Activated CD4-positive, CD25-positive, alpha-beta regulatory T cell treated with anti-CD3 and anti-CD28 coated beads, Interleukin-2, amount 50 U/mL, for 72 hours (primary cell): ENCODE measurements around the gene SNX30.

Source experiments
- DNase-seq: peaks from one replicate; pipeline ENCODE4 v3.0.0; 2021

SNX30 gene

DNA sequence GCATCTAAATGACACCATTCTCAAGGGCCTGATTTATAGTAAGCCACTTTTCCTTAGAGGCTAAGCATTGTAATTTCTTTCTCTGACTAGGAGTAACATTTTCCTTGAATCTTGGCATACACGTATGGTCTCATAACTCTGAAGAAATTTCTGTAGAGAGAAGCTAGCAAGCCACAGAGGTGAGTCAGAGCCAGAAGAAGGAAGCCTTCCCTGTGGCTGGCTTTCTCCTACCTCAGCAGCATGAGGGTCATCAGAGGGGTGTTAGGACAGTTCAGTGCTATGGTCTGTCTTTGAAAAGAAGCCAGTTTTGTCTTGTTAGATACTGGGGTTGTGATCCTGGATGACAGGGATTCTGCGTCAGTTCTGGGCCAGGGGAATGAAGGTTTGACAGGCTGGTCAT is 3.2 kb downstream of the SNX30 start:
- DNase-seq, result no peak

DNA sequence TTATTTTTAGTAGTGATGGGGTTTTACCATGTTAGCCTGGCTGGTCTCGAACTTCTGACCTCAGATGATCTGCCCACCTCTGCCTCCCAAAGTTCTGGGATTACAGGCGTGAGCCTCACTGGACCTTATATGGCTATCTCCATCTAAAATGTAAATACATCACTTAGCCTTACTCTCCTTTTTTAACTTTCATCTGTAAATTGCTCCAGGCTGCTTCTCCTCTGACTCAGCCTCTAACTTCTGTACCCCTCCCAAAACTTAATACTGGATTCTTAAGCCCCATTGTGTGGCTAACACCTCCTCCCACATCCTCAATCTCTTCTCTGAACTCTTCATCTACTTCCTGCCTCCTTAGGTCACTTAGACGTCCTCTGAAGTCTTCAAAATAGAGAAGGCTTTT is 4.0 kb downstream of the SNX30 start:
- no peak for DNase-seq

DNA sequence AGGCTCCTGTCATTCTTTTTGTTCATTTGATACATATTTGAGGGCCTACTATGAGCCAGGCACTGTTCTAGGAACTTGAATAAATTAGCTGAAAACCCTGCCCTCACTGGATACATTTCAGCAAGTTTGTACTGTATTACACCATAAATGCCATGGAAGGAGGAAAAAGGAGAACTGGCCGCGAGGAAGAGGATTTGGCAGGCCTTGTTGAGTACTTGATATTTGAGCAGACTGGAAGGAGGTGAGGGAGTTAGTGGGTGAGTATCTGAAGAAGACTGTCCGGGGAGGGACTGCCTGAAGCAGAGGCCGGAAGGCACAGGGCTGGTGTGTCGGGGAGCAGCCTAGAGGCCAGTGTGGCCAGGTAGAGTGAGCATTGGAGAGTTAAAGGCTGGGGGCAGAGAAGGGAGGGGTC is 4.5 kb downstream of the SNX30 start:
- DNase-seq, result no peak

DNA sequence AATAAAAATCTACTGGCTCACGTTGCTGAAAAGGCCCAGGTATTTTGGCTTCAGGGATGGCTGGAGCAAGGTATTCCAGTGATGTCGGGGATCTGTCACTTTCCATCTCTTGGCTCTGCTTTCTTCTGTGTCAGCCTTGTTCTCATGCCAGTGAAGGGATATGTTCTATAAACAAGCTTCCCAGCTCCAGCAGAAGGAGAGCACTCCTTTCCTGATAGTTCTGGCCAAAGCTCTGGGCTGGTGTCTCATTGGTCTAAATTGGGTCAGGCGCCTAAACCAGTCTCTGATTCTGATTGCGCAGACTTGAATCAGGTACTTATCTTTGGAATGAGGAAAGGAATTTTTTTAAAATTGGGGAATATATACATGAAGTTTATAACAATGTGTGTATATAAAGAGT is 5.1 kb downstream of the SNX30 start:
- no peak for DNase-seq

DNA sequence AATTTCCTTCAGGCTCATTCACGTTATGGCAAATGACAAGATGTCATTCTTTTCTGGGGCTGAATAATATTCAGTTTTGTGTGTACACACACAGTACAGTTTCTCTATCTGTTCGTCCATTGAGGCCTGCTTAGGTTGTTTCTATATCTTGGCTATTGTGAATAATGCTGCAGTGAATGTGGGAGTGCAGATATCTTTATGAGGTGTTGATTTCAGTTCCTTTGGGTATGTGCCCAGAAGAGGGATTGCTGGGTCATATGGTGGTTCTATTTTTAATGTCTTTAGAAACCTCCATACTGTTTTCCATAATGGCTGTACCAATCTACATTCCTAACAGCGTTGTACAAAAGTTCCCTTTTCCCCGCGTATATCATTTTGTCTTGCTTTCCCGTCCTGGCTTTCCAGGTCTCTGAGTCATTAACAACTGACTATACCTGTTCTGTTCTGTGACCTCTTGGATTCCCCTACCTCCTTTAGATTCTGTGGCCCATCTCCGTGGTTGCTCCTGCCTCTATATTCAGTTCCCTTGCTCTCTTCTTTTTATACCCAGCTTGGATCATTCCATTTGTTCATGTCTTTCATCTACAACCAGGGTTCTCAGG is 6.8 kb downstream of the SNX30 start:
- DNase-seq, result no peak

DNA sequence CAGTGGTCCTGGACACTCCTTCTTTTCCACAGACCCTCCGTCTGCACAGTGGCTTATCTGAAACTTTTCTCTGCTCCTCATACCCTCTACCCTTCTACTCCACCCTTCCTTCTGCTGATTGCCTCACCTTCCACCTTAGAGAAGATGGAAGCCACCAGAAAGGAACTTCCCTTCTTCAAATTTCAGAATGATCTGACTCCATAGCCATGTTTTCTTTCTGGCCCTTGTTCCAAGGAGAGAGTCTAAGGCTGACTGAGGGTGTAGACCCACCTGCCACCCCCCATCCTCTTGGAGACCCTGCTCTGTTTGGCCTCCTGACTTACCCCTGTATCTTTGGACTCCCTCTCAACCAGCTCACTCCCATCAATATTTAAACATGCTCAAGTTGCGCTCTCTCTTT is 7.4 kb downstream of the SNX30 start:
- no peak for DNase-seq

DNA sequence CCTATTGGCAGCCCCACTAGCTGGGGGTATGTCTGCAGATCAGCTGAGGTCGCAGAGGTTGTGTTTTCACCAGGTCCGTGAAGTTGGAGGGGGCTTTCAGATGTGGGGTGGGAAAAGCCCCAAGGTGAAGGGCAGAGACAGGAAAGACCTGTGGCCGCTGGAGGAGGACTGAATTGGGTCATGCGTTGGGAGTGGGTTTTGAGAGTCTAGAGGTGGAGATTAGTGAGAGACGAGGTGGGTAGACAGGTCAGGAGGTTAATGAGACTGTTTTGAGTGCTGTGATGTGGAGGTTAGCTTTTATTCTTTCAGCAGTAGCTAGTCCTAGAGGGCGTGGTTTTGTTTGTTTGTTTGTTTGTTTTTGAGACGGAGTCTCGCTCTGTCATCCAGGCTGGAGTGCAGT is 10.3 kb downstream of the SNX30 start:
- DNase-seq, result no peak

DNA sequence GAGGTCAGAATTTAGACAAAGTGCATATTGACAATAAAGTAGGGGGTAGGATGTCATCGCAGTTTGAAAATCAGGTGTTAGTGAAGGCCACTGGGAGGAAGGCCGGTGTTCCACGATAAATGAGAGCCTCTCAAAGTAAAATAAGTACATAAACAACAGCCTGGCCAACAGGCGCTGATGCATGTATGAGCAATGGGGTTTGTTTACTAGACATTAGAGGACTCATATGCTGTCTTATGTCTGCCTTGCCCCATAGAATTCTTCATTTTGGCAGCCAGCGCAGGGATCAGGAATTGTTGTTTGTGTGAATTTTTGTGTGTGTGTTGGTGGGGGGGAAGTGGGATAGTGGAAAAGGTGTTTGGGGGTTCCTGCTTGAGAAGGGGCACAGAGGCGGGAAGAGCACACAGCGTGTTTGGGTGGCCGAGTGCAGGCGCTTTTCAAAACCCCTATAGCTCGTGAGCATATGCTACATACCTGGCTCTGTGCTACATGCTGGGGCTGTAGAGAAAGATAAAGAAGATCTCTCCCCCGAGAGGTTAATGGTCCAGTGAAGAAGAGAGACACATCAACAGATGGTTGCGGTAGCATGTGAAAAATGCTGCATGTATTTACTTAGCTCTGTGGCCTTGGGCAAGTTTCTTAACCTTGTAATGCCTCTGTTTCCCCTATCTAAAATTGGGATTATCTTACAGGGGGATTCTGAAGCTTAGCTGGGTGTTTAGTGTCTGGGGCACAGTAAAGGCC is 11.5 kb downstream of the SNX30 start:
- no peak for DNase-seq

DNA sequence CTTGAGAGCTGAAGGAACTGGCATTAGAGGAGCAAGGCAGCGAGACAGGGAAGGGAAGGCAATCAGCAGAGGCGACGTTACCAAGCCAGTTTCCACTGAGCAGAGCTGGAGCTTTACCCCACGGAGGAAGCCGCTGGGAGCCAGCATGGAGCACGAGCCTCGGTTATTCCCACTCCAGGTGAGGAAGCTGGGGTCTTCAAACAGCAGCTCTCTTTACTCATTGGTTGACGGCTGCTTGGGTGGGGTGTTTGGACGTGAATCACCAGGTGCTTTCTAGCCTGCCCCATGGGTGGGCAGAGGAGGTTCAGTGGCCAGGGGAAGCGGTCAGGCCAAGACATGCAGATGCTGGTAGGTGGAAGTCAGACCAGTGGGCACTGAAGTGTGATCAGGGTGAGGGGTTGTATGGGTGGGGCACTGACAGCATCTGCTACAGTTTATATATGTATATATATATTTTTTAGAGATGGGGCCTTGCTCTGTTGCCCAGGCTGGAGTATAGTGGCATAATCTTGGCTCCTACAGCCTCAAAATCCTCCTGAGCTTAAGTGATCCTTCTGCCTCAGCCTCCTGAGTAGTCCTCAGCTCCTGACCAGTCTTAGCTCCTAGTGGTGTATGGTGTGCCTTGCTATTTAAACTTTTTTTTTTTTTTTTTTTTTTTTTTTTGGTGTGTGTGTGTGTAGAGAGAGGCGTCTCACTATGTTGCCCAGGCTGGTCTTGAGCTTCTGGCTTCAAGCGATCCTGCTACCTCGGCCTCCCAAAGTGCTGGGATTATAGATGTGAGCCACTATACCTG is 12.4 kb downstream of the SNX30 start:
- DNase-seq, result no peak

DNA sequence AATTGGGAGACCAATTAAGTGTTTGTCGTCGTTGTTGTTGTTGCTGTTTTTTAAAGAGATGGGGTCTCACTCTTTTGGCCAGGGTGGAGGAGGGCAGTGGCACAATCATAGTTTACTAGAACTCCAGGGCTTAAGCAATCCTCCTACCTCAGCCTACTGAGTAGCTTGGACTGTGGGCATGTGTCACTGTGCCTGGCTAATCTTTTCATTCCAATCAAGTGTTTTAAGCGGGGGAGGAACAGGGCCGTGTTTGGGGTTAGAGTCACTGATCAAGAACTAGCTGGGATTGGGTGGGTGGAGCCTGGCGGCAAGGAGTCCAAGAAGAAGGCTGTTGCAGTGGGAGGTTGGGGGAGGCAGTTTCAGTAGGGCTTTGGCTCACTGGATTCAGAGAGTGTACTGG is 13.8 kb downstream of the SNX30 start:
- no peak for DNase-seq

DNA sequence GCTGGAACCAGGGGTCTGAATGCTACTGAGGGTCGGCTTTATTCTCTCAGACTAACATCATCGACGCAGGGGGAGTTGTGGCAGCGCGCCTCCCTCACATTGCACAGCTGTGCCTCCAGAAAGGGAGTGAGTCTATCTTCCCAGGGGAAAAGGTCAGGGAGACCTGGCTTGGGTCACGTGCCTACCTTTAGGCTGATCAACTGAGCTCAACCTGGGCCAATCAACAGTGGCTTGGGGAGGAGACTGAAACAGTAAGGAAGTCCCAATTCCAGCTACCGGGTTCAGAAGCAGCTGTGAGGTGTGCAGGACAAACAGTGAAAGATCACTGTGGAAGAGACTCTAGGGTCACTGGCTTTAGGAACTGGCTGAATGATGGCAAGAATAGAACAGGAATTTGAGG is 14.3 kb downstream of the SNX30 start:
- DNase-seq, result no peak

DNA sequence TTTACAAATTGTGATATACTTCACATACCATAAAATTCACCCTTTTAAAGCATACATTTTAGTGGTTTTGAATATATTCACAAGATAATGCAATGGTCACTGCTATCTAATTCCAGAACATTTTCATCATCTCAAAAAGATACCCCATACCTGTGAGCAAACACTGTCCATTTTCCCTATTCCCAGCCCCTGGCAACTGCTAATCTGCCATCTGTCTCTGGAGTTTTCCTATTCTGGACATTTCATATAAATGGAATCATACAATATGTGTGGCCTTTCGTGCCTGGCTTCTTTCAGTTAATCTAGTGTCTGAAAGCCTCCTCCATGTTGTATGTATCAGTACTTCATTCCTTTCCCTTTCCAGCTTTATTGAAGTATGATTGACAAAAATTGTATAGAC is 14.7 kb downstream of the SNX30 start:
- DNase-seq, result no peak

DNA sequence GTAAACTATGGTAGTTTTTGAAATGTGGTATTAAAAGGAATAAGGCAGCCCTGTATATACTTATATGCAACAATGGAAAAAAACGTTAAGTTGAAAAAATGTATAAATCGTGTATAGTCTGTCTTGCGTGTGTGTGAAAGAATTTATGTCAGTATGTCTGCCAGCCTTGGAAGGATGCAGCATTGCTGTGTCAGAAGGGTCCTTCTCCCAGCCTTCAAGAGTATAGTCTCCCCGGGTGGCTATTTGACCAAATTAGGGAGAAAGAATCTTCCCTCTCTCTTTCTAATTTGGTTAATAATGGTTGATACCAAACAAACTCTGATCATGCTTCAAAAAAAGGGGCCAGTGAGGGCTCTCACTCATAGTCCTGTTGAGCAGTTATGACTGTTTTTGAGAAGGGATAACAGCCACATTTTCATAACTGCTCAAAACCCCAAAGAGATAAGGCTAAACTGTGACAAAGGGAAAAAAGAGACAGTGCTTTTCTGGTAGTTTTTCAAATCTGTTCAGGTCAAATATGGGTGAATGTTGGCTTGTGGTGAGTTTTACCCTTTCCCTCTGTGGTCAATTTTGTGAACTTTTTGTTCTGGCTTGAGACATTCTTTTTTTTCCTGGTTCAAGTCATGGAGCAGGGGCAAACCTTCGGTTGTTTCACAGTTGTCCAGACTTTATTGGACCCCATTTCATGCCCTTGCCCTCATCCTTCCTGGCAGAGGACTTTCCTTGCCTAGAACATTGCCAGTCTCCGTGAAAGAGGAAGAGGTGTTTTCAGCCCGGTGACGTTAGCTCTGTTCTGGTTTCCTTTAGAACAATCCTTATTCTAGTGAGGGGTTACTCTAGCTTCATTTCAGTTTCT is 21.0 kb downstream of the SNX30 start:
- no peak for DNase-seq

DNA sequence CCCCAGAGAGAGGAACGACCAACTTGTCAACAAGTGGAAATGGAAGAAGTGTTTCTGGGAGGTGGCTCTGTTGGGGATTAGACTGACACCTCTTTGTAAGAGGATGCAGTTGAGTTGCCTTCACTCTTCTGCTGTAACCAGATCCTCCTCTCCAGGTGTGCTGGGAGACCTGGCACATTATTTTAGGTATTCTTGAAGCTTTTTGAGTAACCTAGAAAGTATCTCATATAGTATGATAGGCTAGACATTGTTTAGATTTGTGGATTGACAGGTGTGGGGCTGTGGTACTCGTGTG is 21.6 kb downstream of the SNX30 start:
- DNase-seq, result no peak

DNA sequence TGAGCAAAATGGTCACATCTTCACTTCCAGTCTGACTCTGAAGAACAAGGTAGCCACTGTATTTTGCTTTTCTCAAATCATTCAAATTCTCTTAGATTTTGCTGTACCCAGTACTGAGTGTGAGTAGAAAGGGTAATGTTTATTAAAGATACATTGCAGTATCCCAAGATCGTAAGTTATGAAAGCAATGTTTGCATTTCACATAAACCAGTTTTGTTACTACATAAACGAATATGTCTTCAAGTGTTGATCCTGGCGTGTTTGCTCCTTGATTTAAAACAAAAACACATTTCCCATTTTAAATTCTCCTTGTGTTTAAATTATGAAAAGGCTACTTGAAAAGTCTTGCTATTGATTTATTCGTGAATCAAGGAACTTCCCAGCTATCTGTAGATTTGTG is 22.0 kb downstream of the SNX30 start:
- no peak for DNase-seq

DNA sequence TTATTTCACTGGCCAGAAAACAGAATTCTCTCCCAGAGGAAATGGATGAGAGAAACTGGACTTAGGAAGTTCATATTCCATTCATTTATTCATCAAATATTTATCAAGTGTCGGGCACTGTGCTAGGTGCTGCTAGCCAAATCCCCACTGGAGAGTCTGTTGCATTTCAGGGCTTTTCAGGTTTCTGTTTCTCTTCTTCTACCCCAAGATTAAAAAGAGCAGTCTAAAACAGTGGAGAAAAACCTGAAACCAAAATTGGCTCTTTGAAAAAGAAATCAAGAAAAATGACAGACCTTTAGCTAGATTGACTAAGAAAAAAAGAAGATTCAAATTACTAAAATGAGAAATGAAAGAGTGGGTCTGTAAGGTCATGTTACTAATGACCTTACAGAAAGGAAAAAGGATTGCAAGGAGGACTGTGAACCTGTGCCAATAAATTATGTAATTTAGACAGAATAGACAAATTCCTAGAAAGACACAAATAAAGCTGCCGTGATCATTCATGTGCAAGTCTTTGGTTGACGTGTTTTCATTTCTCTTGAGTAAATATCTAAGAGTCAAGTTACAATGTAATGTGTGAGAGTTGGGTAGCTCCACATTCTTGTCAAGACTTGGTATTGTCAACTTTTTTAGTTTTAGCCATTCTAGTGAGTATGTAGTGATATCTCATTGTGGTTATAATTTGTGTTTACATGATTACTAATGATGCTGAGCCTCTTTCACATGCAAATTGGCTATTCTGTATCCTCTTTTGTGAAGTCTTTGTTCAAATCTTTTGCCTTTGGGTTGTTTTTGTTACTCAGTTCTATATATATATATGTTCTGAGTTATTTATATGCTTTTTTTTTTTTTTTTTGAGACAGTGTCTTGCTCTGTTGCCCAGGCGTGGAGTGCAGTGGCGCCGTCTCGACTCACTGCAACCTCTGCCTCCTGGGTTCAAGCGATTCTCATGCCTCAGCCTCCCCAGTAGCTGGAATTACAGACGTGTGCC is 23.7 kb downstream of the SNX30 start:
- DNase-seq, result no peak

DNA sequence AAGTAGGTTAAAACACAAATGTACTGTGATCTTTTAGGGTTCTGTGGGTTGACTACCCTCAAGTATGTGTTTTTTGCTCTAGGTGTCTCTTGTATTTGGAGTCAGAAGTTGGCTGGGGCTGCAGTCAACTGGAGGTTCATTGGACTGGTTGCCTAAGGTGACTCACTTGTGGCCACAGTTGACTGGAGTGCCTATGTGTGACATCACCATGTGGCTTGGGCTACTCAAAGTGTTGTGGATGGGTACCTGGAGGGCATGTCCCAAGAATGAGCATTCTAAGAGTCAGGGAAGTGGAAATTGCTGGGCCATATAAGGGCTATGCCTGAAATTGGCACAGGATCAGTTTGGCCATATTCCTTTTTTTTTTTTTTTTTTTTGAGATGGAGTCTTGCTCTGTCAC is 27.4 kb downstream of the SNX30 start:
- DNase-seq, result no peak

DNA sequence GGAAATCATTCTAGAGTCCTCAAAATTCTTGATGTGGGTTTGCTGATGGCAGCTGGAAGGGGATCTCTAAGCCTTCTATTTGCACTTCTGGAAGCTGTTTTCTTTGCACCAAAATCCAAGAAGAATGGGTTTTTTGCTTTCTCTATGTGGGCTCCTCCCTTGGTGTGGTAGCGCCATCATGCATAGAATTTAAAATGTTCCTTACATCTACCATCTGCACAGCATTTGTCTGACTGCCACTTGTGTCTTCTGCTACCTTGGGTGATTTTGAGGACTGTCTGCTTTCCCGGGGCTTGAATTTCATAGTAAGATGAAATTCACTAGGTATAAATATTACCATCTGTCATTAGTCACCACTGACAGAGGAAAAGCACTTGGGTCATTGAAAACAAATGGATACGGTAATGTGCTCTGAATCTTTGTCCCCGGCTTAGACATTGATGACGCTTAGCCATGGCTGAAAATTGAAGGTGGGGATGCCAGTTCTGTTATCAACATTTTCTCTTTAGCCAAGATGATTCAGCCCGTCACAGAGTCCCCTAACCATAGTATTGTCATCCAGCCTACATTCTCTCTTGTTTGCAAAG is 30.0 kb downstream of the SNX30 start:
- DNase-seq, result no peak

DNA sequence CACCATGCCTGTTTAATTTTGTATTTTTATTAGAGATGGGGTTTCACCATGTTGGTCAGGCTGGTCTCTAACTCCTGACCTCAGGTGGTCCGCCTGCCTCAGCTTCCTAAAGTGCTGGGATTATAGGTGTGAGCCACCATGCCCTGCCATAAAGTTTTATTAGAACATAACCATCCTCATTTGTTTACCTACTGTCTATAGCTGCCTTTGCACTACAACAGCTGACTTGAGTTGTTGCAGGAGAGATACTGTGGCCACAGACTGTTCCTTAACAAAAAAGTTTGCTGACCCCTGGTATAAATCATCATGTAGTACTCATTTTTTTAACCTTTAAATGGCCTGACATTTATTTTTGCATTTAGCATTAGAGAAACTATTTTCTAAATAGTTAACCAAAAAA is 31.7 kb downstream of the SNX30 start:
- DNase-seq, result no peak

DNA sequence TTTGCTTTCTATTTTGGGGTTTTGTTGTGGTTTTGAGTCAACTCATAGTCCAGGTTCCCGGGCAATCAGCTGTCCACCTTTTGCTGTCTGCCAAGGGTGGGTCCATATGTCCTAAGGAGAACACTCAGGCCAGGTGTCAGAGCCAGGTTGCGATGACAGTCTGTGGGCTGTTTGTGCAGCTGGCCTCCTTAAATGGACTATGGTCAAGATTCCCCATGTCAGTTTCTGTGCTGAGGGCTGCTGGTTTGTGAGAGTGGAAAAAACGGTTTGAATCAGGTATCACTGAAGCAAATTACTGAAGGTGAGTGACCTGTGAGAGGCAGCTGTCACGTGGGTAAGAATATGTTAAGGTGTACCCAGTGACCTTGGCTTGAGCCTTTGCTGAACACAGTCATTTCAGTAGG is 33.0 kb downstream of the SNX30 start:
- DNase-seq, result no peak

DNA sequence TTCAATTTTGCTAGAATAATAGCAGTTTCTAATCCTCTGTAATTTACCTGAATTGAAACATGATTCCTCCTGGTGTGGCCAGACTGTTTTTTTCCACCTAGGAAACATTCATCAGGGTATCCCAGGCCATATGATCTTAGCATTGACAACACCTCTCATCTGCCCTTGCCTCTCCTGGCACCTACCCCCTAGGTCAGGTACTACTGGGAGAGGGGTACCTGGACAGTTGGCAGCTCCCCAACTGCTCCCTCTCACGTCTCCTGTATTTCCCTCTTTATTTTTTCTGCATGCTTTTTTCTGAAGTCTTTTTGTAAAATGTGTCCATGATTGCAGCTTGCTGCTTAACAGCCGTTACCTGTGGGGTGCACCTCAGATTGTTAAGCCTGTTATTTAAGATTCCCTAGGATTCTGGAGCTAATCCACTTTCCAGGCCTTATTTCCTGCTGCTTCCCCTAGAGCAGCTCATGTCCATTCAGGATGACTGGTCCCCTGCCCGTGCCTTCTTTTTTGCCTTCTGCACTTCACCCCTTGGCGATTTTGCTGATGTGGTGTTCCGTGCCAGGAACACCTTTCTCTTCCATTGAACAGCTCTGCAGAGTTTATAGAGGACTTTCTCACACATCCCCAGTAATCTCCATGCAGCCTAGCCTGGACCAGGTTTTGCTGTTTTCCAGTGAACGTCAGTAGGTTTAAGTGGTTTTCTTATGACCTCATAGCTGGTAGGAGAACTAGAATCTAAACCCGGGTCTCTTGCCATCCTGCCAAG is 33.6 kb downstream of the SNX30 start:
- no peak for DNase-seq
